ENCODE measurements around the gene DOCK3. TPM values are rescaled to one million over a fixed set of nuclear protein-coding genes. Genes with fewer than 3 reads are reported as not detected.

DOCK3 gene
- total and polyA plus RNA-seq, 10 of the 15 experiments (the other 5 are each of a cell fraction or from before 2014, with no cell fraction given): 0.02 to 0.52 (median 0.04) TPM; not detected in 5

- ChIA-PET SMC1A (ENCODE audit: uncharacterized antibody, unreplicated experiment) (interaction anchor here (0.7 to 2.0 kb wide), 8 partner anchors 13 to 1034 kb away, joined by 3 to 13 read pairs (median 4); partner anchors contain the start of gene DCAF1), RAD21 (ENCODE audit: unreplicated experiment) (interaction anchor here (1.2 to 2.1 kb wide), 5 partner anchors 111 to 410 kb away, joined by 3 to 8 read pairs (median 5); partner anchors contain the start of gene DCAF1), POLR2A (interaction anchor here (0.9 to 2.1 kb wide), 3 partner anchors 111 to 819 kb away, joined by 3 to 6 read pairs (median 3); partner anchors contain the start of genes DCAF1 and HEMK1), CTCF (interaction anchor here (0.6 to 4.4 kb wide), 19 partner anchors 9 to 1038 kb away, joined by 3 to 37 read pairs (median 6); partner anchors contain the start of genes CISH, CYB561D2, DCAF1 and HEMK1)
- H3K27ac ChIP-seq (ENCODE audit: control insufficient read depth, insufficient read depth): no peak overlapping the region
- intact Hi-C loops (cut with micrococcal nuclease; ENCODE audit: unreplicated experiment): loop anchor here (5.0 kb wide), 2 partner anchors 284 to 821 kb away; partner anchors contain the start of genes C3orf18, HEMK1 and TEX264
- no peaks in the 10 kb centered on the region for H3K27me3 ChIP-seq (replicated peaks in 1 of 2; ENCODE audit: control insufficient read depth in 2 of 2, insufficient read depth in 2 of 2, low read length in 1 of 2)
- peak overlapping the region; percentile 96 for H3K4me2 ChIP-seq (ENCODE audit: control insufficient read depth, insufficient read depth)
- H4K20me1 ChIP-seq (ENCODE audit: control insufficient read depth, insufficient read depth): peaks cover 9% of the 10 kb centered on the region; the same call in 1 of the 2 replicates
- DNase-seq (ENCODE audit: low read depth, low spot score): no peak
- no peak for FAIRE-seq
- no peaks in the 10 kb centered on the region for H3K9me3 ChIP-seq (replicated peaks; ENCODE audit: control insufficient read depth, insufficient read depth, low read length)
- no peak overlapping the region for H3K4me3 ChIP-seq
- H2AFZ ChIP-seq (ENCODE audit: control insufficient read depth, low read depth, low read length): no peak overlapping the region
- peaks cover 70% of the 10 kb centered on the region for H3K79me2 ChIP-seq (ENCODE audit: control insufficient read depth, insufficient read depth, low read length)
- H3K4me1 ChIP-seq (ENCODE audit: control insufficient read depth, insufficient read depth, low read length): peaks cover 24% of the 10 kb centered on the region
- in situ Hi-C loops (cut with MboI): loop anchor here (5.0 to 10.0 kb wide), 2 partner anchors 294 to 1034 kb away; partner anchors contain the start of genes CYB561D2, NPRL2 and TMEM115
- no peak overlapping the region; the same call in 1 of the 2 replicates for H3K9ac ChIP-seq (ENCODE audit: control insufficient read depth, insufficient read depth, low read length)
- no TSS peak for BruUV-seq (replicated peaks)
- ATAC-seq: no peak
- peaks cover 8 to 23% of the 10 kb centered on the region in 2 experiments for H3K36me3 ChIP-seq (ENCODE audit: control insufficient read depth in 2 of 2, insufficient read depth in 2 of 2, low read length in 1 of 2)
- TF ChIP-seq ATF3 (IDR thresholded peaks at IDR 0.05; ENCODE audit: borderline replicate concordance, extremely low read depth, low read depth, low read length) (no peak), CTCF (IDR thresholded peaks at IDR 0.05 in 2 of 3, conservative IDR thresholded peaks at IDR 0.05 in 1 of 3; ENCODE audit: control insufficient read depth in 2 of 3, extremely low read depth in 1 of 3, insufficient read depth in 1 of 3, low read depth in 3 of 3, low read length in 3 of 3) (peak in 2 of 3 experiments; percentile 25 to 36; a peak in 4 of 6 replicates)
- WGBS (ENCODE audit: insufficient coverage, insufficient replicate concordance, low lambda C conversion rate, missing lambda C conversion rate): 82% methylated on average over 6 of the region's 6 CpGs
Observed at GRCh38 chr3:51388286-51389029, 713.7 kb downstream of the DOCK3 start.
